GM13977 (cell line): ENCODE results near the gene USP11.

ENCODE experiments used
- DNase-seq: peaks from one replicate; pipeline ENCODE4 v3.0.0; 2012; ENCODE audit warnings: low spot score
- CTCF ChIP-seq: IDR thresholded peaks from 2 replicates; pipeline ENCODE4 v1.5.1; 2012; ENCODE audit warnings: mild to moderate bottlenecking, control low read depth; ENCODE audit not compliant: insufficient read depth; ENCODE audit errors: extremely low read depth, missing control alignments
- in situ Hi-C: fragments of 300-500 bp; cut with MboI; formaldehyde crosslinking; loops from one replicate; pipeline ENCODE4 v1.12.0; 2022; ENCODE audit warnings: low sequenced_read_pairs, low pct_unique_long_range_greater_than_20kb, mixed read lengths, inconsistent platforms; ENCODE audit not compliant: unreplicated experiment

The USP11 gene

GRCh38 chrX:47210661-47211425 is 22.0 kb upstream of the USP11 start:
- no peak for DNase-seq
- no peak for TF ChIP-seq CTCF
- in situ Hi-C loops, result no loop called here

GRCh38 chrX:47212381-47213293 is 20.2 kb upstream of the USP11 start:
- no peak for TF ChIP-seq CTCF
- DNase-seq, result no peak
- in situ Hi-C loops, result no loop called here

GRCh38 chrX:47214435-47215077 is 18.3 kb upstream of the USP11 start:
- no peak for TF ChIP-seq CTCF
- in situ Hi-C loops, result no loop called here
- no peak for DNase-seq

- in situ Hi-C loops, result no loop called here
- no peak for TF ChIP-seq CTCF
- DNase-seq, result no peak
Observed at GRCh38 chrX:47215291-47215900, 17.4 kb upstream of the USP11 start.

GRCh38 chrX:47216393-47216925 is 16.4 kb upstream of the USP11 start:
- no peak for DNase-seq
- no peak for TF ChIP-seq CTCF
- in situ Hi-C loops, result no loop called here

GRCh38 chrX:47217121-47217851 is 15.5 kb upstream of the USP11 start:
- TF ChIP-seq CTCF, result no peak
- DNase-seq, result no peak
- in situ Hi-C loops, result no loop called here
